ENCODE measurements around the gene JMJD1C.

The JMJD1C gene

DNA sequence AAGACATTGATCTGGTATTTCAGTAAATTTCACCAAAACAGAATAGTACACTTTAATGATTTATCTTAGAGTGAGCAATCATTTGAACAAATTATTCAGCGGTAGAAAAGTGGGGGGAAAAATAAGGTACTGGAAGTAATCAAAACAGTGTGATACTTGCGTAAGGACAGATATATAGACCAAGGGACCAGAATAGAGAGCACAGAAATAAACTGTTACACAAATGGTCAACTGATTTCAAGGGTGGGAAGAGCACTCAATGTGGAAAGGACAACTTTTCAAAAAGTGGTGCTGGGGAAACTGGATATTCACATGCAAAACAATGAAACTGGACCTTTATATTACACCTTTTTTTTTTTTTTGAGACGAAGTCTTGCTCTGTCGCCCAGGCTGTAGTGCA lies 212.7 kb downstream of the JMJD1C start:
- no peaks in the 10 kb centered on the region for H3K9me3 ChIP-seq (replicated peaks; ENCODE audit: insufficient read depth, low read length)
- no peaks in the 10 kb centered on the region for H3F3A ChIP-seq (ENCODE audit: insufficient read depth, low read length)
- no peaks in the 10 kb centered on the region; the same call in 1 of the 2 replicates for H3K36me3 ChIP-seq (replicated peaks; ENCODE audit: insufficient read depth, low read length)
- peaks cover 10% of the 10 kb centered on the region for H3K4me1 ChIP-seq (ENCODE audit: low read length)
- H3K4me2 ChIP-seq (ENCODE audit: low read depth, low read length): no peak overlapping the region
- no peak overlapping the region for H3K27ac ChIP-seq (ENCODE audit: low read length)
- peaks cover 98% of the 10 kb centered on the region for H3K79me2 ChIP-seq (ENCODE audit: low read length)
- H3K9ac ChIP-seq (ENCODE audit: low read length): no peak overlapping the region
- no peaks in the 10 kb centered on the region for H3K9me2 ChIP-seq (replicated peaks; ENCODE audit: insufficient read depth, low read length)
- H4K20me1 ChIP-seq (ENCODE audit: insufficient read depth, low read length): peaks cover 3% of the 10 kb centered on the region; the same call in 1 of the 2 replicates
- no peak overlapping the region for H3K4me3 ChIP-seq (ENCODE audit: low read length)
- no peak overlapping the region for H2AFZ ChIP-seq (ENCODE audit: low read length)
- TF ChIP-seq EZH2phosphoT487 (IDR thresholded peaks at IDR 0.05; ENCODE audit: low read length) (no peak), EZH2 (optimal IDR thresholded peaks at IDR 0.05; ENCODE audit: low read depth, low read length) (no peak)
- TF ChIP-seq, protein P1, sequence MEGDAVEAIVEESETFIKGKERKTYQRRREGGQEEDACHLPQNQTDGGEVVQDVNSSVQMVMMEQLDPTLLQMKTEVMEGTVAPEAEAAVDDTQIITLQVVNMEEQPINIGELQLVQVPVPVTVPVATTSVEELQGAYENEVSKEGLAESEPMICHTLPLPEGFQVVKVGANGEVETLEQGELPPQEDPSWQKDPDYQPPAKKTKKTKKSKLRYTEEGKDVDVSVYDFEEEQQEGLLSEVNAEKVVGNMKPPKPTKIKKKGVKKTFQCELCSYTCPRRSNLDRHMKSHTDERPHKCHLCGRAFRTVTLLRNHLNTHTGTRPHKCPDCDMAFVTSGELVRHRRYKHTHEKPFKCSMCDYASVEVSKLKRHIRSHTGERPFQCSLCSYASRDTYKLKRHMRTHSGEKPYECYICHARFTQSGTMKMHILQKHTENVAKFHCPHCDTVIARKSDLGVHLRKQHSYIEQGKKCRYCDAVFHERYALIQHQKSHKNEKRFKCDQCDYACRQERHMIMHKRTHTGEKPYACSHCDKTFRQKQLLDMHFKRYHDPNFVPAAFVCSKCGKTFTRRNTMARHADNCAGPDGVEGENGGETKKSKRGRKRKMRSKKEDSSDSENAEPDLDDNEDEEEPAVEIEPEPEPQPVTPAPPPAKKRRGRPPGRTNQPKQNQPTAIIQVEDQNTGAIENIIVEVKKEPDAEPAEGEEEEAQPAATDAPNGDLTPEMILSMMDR (IDR thresholded peaks at IDR 0.05; ENCODE audit: low read length): no peak
- no peak for DNase-seq
- H3K27me3 ChIP-seq (replicated peaks; ENCODE audit: insufficient read depth, low read length): no peaks in the 10 kb centered on the region

DNA sequence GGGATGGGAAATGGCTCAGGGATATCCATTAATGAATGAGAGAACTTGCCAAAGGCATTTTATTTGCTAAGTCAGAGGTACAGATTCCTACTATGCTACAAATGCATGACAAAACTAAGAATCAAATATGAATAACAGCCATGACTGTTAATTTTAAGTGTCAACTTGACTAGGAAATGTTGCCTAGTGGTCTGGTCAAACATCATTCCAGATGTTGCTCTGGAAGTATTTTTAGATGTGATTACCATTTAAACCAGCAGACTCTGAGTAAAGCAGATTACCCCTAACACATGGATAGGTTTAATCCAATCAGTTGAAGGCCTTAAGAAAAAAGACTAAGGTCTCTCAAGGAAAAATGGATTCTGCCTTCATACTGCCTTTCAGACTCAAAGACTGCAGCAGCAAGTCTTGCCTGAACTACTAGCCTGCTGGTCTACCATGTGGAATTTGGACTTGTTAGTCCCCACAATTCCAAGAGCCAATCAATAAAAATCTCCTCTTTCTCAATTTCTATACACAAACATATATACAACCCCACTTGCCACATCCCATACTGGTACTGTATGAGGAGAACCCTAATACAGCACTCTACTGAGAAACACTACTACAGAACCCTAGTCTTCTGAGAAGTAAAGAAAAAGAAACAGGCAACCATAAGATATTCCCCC lies 213.5 kb downstream of the JMJD1C start:
- Histone ChIP-seq H3K9me2 (replicated peaks; ENCODE audit: insufficient read depth, low read length) (no peaks in the 10 kb centered on the region), H3K27ac (ENCODE audit: low read length) (no peak overlapping the region), H3K27me3 (replicated peaks; ENCODE audit: insufficient read depth, low read length) (no peaks in the 10 kb centered on the region), H2AFZ (ENCODE audit: low read length) (no peak overlapping the region), H3K9me3 (replicated peaks; ENCODE audit: insufficient read depth, low read length) (no peaks in the 10 kb centered on the region), H3K4me2 (ENCODE audit: low read depth, low read length) (no peak overlapping the region), H4K20me1 (ENCODE audit: insufficient read depth, low read length) (0 out of 2 replicates have a peak, but pooled peaks cover 3% of the 10 kb centered on the region), H3K4me1 (ENCODE audit: low read length) (peaks cover 2% of the 10 kb centered on the region; the same call in 1 of the 2 replicates), H3K4me3 (ENCODE audit: low read length) (no peak overlapping the region), H3K36me3 (replicated peaks; ENCODE audit: insufficient read depth, low read length) (no peaks in the 10 kb centered on the region; the same call in 1 of the 2 replicates), H3K79me2 (ENCODE audit: low read length) (peaks cover 98% of the 10 kb centered on the region), H3F3A (ENCODE audit: insufficient read depth, low read length) (no peaks in the 10 kb centered on the region), H3K9ac (ENCODE audit: low read length) (no peak overlapping the region)
- DNase-seq: no peak
- TF ChIP-seq EZH2phosphoT487 (IDR thresholded peaks at IDR 0.05; ENCODE audit: low read length) (no peak), EZH2 (optimal IDR thresholded peaks at IDR 0.05; ENCODE audit: low read depth, low read length) (no peak)
- TF ChIP-seq, protein P1 (IDR thresholded peaks at IDR 0.05; ENCODE audit: low read length): no peak

DNA sequence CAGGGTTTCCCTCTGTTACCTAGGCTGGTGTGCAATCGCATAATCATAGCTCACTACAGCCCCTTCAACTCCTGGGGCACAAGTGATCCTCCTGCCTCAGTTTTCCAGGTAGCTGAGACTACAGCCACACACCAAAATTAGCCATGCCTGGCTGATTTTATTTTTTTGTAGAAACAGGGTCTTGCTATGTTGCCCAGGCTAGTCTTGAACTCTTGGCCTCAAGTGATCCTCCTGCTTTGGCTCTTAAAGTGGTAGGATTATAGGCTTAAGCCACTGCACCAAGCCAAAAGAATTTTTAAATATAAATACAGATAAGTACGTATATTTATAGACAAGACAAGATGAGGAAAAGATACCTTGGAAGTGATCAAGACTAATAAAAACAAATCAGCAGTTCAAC lies 215.7 kb downstream of the JMJD1C start:
- DNase-seq: no peak
- Histone ChIP-seq H4K20me1 (ENCODE audit: insufficient read depth, low read length) (0 out of 2 replicates have a peak, but pooled peaks cover 4% of the 10 kb centered on the region), H3K9ac (ENCODE audit: low read length) (no peak overlapping the region), H2AFZ (ENCODE audit: low read length) (no peak overlapping the region), H3K4me2 (ENCODE audit: low read depth, low read length) (no peak overlapping the region), H3K27me3 (replicated peaks; ENCODE audit: insufficient read depth, low read length) (no peaks in the 10 kb centered on the region), H3K9me3 (replicated peaks; ENCODE audit: insufficient read depth, low read length) (no peaks in the 10 kb centered on the region), H3K9me2 (replicated peaks; ENCODE audit: insufficient read depth, low read length) (no peaks in the 10 kb centered on the region), H3K79me2 (ENCODE audit: low read length) (peaks cover 97% of the 10 kb centered on the region), H3K4me3 (ENCODE audit: low read length) (no peak overlapping the region), H3K36me3 (replicated peaks; ENCODE audit: insufficient read depth, low read length) (no peaks in the 10 kb centered on the region), H3F3A (ENCODE audit: insufficient read depth, low read length) (no peaks in the 10 kb centered on the region), H3K4me1 (ENCODE audit: low read length) (no peaks in the 10 kb centered on the region), H3K27ac (ENCODE audit: low read length) (no peak overlapping the region)
- TF ChIP-seq, protein P1 (IDR thresholded peaks at IDR 0.05; ENCODE audit: low read length): no peak
- TF ChIP-seq EZH2 (optimal IDR thresholded peaks at IDR 0.05; ENCODE audit: low read depth, low read length) (no peak), EZH2phosphoT487 (IDR thresholded peaks at IDR 0.05; ENCODE audit: low read length) (no peak)

Measured in MM.1S (cell line).